ENCODE data around the gene CIITA.

DNA sequence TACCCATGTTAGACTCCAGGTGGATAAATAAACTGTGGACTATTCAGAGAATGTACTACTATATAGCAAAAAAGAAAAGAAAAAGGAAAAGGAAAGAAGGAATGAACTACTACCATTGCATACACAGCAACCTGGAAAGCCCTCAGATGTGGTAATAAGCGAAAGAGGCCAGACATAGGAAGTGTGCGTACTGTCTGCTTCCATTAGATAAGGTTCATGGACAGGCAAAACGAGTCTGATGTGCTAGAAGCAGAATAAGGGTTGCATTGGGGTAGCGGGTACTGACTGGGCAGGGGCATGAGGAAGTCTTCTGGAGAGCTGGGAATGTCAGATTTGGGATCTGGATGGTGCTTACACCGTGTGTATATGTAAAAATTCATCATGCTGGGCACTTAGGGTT, 89.1 kb downstream of the CIITA start:
- TF ChIP-seq, protein P1, sequence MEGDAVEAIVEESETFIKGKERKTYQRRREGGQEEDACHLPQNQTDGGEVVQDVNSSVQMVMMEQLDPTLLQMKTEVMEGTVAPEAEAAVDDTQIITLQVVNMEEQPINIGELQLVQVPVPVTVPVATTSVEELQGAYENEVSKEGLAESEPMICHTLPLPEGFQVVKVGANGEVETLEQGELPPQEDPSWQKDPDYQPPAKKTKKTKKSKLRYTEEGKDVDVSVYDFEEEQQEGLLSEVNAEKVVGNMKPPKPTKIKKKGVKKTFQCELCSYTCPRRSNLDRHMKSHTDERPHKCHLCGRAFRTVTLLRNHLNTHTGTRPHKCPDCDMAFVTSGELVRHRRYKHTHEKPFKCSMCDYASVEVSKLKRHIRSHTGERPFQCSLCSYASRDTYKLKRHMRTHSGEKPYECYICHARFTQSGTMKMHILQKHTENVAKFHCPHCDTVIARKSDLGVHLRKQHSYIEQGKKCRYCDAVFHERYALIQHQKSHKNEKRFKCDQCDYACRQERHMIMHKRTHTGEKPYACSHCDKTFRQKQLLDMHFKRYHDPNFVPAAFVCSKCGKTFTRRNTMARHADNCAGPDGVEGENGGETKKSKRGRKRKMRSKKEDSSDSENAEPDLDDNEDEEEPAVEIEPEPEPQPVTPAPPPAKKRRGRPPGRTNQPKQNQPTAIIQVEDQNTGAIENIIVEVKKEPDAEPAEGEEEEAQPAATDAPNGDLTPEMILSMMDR (IDR thresholded peaks at IDR 0.05): no peak
- no peak for TF ChIP-seq POLR2A (IDR thresholded peaks at IDR 0.05)
- TF ChIP-seq POLR2AphosphoS5 (IDR thresholded peaks at IDR 0.05): no peak
